AG04449 (cell line): ENCODE data around the gene PTPRE.

Experiments used
- CTCF ChIA-PET: fragments of 350-600 bp; formaldehyde crosslinking; extraction: SDS; loops from one replicate; lab custom pipeline; 2021; ENCODE audit warnings: antibody characterized with exemption; lab: Yijun Ruan, JAX
- POLR2A ChIA-PET: fragments of 400-600, 350-600 bp; formaldehyde crosslinking; extraction: SDS; loops from one replicate; lab custom pipeline; 2020; ENCODE audit warnings: antibody characterized with exemption, inconsistent platforms; lab: Yijun Ruan, JAX
- DNase-seq: peaks from one replicate; pipeline ENCODE4 v3.0.0-alpha.2; 2010; ENCODE audit warnings: low read depth, low spot score
- H3K4me3 ChIP-seq: 2 replicates; pipeline ENCODE4 v1.5.1; 2011; ENCODE audit warnings: low read depth, mild to moderate bottlenecking, control low read depth, low read length
- TF ChIP-seq, protein P1 (sequence below): IDR thresholded peaks from one replicate; pipeline ENCODE4 v1.5.1; 2011; ENCODE audit warnings: mild to moderate bottlenecking, moderate library complexity, low read length, control low read depth, inconsistent platforms; ENCODE audit not compliant: insufficient read depth; ENCODE audit errors: missing control alignments

PTPRE gene

DNA sequence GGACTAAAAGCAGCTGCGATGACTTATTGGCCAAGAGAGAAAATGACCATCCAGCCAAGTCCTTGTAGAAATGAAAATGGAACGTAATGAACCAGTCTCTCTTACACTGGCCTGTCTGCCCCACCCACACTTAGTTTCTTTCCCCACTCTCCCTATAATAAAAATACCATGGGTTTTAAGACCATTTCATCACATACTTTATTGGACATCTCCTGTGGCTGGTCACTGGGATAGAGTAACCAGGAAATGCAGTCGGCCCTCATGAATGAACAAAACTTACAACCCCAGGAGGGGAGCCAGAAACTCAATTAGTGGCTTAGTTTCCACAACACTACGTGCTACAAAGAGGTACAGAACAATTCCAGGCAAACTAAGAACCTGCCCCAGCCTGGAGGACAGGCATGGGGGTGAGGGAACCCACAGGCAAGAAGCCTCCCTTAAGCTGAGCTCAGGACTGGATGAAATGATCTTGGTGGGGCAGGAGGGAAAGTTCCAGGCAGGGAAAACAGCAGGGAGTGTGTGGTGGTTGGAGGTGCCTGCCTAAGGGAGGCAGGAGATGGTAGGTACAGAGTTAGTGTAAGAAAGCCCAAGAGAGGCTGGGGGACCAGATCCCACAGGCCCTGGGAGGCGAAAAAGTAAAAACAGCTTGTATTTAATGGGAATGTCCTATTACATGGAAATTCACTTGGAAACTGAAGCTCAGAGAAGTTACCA is 189.7 kb downstream of the PTPRE start:
- TF ChIP-seq, protein P1, sequence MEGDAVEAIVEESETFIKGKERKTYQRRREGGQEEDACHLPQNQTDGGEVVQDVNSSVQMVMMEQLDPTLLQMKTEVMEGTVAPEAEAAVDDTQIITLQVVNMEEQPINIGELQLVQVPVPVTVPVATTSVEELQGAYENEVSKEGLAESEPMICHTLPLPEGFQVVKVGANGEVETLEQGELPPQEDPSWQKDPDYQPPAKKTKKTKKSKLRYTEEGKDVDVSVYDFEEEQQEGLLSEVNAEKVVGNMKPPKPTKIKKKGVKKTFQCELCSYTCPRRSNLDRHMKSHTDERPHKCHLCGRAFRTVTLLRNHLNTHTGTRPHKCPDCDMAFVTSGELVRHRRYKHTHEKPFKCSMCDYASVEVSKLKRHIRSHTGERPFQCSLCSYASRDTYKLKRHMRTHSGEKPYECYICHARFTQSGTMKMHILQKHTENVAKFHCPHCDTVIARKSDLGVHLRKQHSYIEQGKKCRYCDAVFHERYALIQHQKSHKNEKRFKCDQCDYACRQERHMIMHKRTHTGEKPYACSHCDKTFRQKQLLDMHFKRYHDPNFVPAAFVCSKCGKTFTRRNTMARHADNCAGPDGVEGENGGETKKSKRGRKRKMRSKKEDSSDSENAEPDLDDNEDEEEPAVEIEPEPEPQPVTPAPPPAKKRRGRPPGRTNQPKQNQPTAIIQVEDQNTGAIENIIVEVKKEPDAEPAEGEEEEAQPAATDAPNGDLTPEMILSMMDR: no peak
- peak; percentile 10 for DNase-seq
- POLR2A ChIA-PET: no interaction called here
- CTCF ChIA-PET: interaction anchor here (0.5 to 0.9 kb wide), 2 partner anchors 13 to 28 kb away, joined by 3 read pairs; no protein-coding TSS in a partner anchor
- H3K4me3 ChIP-seq: no peak overlapping the region

DNA sequence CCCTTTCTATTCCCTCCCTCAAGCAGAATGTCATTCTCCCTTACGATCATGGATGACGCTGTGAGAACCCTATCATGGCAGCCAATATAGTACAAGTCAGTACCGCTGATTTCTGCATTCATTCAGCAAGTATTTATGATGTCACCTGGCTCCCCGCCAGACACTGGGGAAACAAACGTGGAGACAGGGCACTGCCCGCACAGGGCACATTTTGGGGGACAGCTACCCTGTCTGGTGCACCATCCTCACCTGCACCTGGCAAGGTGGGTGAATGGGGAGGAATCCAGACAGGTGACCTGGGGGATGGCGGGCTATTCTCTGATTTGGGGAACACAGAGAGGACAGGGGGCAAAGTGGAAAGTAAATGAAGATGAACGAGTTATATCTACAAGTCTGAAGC is 190.9 kb downstream of the PTPRE start:
- CTCF ChIA-PET: interaction anchor here (0.9 kb wide), 1 partner anchor 29 kb away, joined by 3 read pairs; no protein-coding TSS in a partner anchor
- POLR2A ChIA-PET: no interaction called here

DNA sequence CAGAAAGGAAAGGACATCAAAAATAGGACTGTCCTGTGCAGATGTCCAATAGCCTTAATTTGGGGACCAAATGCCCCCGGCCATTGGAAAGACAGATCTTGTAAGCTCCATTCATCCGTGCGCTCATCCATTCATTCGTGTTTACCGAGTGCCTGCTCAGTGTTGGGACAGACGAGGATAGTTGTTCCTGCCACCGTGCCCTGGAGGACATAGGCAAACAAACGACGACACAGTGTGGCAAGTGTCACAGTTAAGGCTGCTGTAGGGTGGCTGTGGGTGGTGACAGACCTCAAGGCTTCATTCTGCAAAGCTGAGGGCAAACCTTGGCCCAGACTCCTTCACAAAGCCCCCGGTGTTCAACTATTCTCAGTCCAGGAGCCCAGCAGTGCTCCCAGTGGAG is 191.7 kb downstream of the PTPRE start:
- DNase-seq: no peak
- ChIA-PET POLR2A (no interaction called here), CTCF (no interaction called here)
- no peak overlapping the region for H3K4me3 ChIP-seq
- TF ChIP-seq, protein P1: no peak

More for the DNA sequence above, 190.9 kb downstream of the PTPRE start:
- TF ChIP-seq, protein P1: no peak
- DNase-seq: no peak
- H3K4me3 ChIP-seq: no peak overlapping the region

DNA sequence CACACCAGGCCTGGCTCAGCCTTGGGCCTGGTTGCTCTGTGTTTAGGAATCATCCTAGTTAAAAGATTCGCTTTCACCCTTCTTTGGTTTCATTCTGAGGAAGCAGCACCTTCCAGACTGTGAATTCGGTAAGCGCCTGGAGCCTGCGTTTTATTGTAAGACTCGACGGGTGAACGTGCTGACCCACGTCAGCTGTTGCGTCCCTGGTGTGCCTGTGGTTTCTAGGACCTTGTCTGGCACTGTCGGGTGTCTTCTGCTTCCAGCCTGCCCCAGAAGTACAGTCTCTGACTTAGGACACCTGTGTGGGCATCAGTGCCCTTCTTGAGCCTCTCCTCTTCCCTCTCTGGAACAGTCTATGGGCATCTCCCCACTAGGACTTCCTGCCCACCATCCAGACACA is 193.0 kb downstream of the PTPRE start:
- TF ChIP-seq, protein P1: no peak
- ChIA-PET POLR2A (no interaction called here), CTCF (interaction anchor here (1.0 kb wide), 1 partner anchor 31 kb away, joined by 3 read pairs; no protein-coding TSS in a partner anchor)
- no peak overlapping the region for H3K4me3 ChIP-seq
- no peak for DNase-seq

- no peak for DNase-seq
- ChIA-PET POLR2A (no interaction called here), CTCF (no interaction called here)
- TF ChIP-seq, protein P1: no peak
- no peak overlapping the region for H3K4me3 ChIP-seq
These were observed 195.0 kb downstream of the PTPRE start for GRCh38 chr10:128101901-128102300.

- CTCF ChIA-PET: no interaction called here
- no peak overlapping the region for H3K4me3 ChIP-seq
- POLR2A ChIA-PET: no interaction called here
- no peak for DNase-seq
- TF ChIP-seq, protein P1: no peak
These were observed 195.8 kb downstream of the PTPRE start for GRCh38 chr10:128102480-128103228.
